GM19324 (cell line): ENCODE data around the gene PRRX2.
"Not testable (repeated sequence)": the region's sequence is repeated elsewhere in the genome, so short reads cannot be mapped to it uniquely, and the experiment has no call there.

Experiments
- ATAC-seq: cut with Tn5 transposase; IDR thresholded peaks from one replicate; pipeline ENCODE4 v1.9.1; 2021; ENCODE audit warnings: mild to moderate bottlenecking, moderate library complexity; ENCODE audit not compliant: unreplicated experiment, low FRiP score

The PRRX2 gene

DNA sequence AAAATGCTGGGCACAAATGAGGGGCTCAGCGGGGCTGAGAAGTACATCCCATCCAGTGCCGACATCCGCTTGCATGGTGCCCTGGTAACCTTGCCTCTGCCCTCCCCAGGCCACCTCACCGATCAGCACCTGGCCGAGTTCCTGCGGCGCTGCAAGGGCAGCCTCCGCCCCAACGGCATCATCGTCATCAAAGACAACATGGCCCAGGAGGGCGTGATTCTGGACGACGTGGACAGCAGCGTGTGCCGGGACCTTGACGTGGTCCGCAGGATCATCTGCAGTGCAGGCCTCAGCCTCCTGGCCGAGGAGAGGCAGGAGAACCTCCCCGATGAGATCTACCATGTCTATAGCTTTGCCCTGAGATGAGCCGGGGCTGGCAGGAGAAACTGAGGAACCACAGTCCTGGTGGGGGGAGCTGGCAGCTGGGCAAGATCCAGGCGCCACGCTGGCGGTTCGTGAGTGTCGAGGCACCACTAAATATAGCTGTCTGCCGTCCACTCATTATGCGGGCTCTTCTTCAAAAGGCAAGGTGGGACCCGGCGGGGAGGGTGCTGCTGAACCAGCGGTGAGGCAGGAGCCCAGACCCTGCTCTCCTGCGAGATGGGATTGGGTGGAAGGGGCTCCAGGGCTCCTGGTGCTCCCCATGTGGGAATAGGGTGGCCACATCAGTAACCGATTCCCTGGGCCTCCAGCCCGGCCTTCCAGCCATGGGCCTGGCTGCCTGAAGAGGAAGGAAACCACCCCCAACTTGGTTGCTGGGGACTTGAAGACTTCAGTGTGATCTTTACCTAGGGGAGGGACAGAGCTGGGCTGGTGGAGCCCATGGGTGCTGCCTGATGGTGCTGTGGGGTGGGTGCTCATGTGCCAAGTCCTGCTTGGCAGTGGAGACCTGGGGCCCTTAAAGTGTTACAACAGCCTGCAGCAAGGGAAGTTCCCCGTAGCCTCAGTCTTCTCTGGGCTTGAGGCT lies 30.1 kb upstream of the PRRX2 start:
- no peak for ATAC-seq

DNA sequence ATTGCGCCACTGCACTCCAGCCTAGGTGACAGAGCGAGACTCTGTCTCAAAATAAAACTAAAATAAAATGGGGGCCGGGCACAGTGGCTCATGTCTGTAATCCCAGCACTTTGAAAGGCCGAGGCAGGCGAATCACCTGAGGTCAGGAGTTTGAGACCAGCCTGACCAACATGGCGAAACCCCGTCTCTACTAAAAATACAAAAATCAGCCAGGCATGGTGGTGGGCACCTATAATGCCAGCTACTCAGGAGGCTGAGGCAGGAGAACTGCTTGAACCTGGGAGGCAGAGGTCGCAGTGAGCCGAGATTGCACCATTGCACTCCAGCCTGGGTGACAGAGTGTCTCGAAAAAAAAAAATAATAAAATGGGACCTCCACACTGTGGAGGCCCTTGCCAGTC lies 29.1 kb upstream of the PRRX2 start:
- not testable (repeated sequence) for ATAC-seq

- no peak for ATAC-seq
These were observed 28.3 kb upstream of the PRRX2 start for GRCh38 chr9:129637102-129637501.

DNA sequence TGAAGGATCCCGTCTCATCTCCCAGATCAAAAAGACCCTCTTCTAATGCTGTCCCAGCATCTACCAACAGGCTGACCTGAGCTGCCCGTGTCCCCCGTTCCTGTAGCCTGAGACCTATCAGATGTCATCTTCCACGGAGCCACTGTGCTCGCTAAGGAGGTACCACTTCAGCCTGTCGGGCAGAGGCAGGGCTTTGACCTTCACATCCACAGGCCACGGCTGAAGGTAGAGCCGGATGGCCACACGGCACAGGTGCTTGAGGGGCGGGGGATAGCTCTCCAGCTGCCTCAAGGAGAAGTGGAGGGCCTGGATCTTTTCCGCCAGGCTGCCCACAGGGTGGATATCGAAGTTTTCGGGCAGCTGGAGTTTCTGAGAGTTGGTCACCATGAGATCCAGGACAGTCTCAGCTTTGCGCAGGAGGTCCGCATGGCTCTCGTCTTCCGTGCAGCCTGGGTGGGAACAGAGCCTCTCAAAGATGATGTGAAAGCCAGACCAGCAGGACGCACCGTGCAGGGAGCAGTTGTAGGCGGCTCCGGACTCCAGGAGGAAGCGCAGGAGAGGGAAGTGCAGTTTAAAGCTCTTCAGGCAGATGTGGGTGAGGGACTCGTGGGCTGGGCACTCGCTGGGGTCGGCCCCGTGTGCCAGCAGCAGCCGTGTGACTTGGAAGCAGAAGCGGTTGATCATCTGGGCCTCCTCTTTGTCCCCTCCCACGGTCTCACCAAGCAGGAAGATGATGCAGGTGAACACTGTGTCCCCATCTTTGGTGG lies 27.6 kb upstream of the PRRX2 start:
- no peak for ATAC-seq

- no peak for ATAC-seq
These were observed 26.3 kb upstream of the PRRX2 start for GRCh38 chr9:129639034-129639630.

DNA sequence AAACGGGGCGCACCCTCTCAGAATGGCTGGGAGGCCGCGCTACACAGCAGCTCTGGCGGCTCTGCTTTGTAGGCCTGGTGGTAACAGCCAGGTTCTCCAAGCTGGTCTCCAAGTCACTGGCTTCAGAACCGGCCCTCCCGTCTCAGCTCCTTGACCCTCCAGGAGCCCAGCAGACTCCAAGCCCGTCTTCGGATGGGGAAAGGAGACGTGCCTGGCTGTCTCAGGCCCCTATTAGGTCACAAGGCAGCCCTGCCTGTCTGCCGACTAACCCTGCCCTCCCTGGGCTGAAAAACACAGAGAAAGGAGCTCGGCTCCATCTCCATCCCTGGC lies 25.7 kb upstream of the PRRX2 start:
- no peak for ATAC-seq

GRCh38 chr9:129640086-129640870 lies 25.2 kb upstream of the PRRX2 start:
- ATAC-seq = no peak

DNA sequence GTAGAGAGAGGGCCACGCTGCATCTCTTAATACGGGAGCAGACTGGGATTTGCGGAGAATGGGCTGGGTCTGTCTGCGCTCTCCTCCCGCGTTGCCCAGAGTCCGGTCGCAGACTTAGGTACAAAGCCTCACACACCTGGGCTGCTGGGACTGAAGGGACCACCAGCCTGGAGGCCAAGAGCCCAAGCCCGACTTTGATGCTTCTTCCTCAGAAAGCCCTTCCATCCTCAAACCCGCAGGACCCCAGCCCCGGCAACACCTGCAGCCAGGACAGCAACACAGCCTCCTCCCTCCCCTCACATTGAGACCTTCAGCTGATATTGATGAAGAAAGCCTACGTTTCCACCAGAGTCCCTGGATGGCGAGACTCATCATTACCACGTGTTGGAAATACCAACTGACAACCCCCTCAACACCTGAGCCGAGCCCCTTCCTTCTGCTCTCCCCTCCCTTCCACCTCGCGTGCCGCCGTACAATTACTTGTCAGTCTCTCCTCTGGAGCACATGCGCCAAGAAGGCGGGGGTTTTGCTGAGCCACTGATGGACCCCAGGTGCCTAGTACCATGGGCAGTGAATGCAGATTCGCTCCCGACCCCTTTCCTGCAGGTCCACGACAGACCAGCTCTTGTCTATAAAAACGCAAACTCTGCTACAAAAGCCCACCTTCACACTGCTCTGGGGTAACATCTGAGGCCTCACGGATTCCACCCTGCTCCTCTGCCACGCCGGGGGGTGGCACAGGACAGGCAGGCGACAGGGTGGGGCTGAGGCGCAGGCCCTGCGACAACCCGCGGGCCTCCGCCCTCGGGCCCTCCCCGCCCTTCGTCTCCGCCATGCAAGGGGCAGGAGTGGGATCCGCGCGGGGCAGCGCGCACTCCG lies 24.3 kb upstream of the PRRX2 start:
- no peak for ATAC-seq

DNA sequence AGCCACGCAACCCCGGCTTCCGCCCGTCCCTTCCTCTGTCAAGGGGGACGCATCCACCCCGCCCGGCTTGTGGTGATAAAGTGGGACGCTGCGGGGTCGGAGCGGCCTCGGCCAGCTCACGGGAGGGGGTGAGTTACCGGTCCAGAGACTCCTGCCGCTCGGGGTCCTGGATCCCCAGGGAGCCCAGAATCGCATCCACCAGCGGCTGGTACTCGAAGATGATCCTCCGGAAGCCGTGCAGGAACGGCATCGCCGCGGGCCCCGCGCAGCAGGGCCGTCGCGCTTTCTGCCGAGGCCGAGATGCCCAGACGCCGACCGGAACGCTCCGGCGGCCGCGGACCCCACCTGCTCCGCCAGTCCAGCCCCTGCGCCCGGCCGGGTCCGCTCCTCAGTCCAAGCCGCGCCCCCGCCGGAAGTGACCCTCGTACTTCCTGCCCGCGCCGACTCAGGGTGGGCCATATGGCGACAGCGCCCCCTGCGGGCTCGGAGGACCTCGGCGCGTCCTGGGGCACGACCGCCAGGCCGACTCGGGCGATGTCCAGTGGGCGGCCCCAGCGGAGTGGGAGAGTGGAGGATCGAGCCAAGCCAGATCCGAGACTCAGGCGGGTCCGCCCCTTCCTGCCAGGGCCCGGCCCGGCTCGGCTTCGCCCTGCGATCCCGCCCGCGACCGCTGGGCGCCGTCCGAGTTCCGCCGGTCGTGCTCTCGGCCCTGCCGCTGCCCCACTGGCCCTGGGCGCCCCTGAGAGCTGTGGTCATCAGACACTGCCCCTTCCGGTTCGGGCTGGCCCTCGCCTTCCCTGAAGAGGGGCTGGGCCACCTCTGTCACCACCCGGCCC lies 23.5 kb upstream of the PRRX2 start, which contains the start of gene ASB6:
Gene ASB6, minus strand, starts transcription at position 402 of the 836 bp plus-strand sequence. Its CDS starts 152 bp downstream, at position 250.
- peak; percentile 89 for ATAC-seq

DNA sequence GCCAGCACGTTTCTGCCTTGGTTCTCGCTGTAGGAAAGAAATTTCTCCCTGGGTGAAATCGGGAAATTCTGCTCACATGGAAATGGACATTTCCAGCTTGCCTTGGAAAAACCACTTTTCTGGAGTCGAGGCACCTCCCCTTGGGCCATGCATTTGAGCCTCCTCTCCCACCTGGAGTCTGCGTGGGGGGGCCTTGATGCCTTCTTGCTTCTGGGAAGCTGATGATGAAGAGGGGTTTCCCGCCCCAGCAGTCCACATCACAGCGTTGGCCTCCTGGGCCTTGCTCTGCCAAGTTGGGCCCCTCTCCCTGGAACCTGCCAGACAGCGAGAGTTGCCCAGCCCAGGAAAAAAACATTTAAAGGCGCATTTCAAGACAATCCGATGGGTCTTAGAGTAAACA lies 21.7 kb upstream of the PRRX2 start:
- no peak for ATAC-seq

GRCh38 chr9:129644365-129644764 lies 21.1 kb upstream of the PRRX2 start:
- no peak for ATAC-seq

DNA sequence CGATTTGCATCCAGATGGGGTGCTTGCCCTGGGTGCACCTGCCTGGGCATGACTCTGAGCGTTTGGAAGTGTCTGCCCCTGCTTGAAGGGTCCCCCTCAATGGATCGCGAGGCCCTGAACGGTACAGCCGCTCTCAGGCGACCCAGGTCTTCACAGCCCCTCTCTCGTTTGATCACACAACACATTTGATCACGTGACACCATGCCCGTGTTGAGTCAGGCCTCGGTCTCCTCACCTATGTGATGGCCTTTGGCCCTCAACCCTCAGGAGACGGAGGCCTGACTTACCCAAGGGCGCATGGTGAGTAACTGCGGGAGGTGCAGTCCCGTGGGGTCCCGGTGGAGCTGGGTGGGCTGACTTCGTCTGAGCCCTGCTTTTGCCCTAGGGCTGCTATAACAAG lies 20.5 kb upstream of the PRRX2 start:
- no peak for ATAC-seq

DNA sequence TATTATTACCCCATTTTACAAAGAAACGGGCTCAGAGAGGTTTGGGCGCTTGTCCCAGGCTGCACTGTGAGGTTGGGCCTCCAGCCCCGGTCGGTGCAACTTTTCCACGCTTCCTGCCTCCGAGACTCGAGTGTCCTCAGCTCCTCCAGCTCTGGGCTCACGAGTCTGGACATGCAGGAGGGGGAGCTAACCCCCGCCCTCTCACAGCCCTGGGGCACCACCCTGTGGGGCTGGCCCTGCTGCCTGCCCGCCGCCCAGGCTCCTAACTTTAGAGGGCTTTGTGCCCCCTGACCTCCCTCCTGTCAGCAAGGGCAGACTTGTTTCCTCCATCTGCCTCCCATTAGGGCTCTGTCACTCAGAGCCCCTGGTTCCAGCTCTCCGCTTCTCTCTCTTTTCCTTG lies 19.2 kb upstream of the PRRX2 start:
- ATAC-seq = no peak

DNA sequence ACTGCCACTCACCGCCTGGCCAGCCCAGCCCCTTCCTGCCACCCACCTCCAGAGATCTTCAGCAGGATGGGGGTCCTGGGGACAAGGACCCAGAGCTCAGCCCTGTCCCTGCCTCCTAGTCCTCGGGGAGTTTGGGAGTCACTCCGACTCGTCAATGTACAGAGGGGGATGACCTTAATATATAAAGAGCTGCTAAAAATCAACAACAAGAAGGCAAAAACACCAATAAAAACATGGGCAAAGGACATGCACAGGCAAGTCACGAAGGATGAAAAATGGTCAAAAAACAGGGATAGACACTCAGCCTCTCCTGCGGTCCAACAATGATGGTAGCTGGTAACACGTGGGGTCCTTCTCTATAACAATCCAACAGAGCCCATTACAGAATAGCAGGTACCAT lies 18.8 kb upstream of the PRRX2 start:
- no peak for ATAC-seq

DNA sequence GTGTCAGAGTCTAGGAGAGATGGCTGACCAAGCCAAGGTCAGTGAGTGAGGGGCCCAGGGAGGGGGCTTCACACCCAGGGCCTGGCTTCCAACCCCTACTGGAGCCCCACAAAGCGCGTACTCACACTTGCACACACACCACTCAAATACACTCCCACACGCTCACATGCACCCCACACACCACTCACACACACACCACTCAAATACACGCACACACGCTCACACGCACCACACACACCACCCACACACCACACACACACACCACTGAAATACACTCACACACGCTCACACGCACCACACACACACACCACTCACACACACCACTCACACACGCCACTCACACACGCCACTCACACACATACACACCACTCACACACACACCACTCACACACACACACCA lies 17.8 kb upstream of the PRRX2 start:
- no peak for ATAC-seq

- ATAC-seq = no peak
These were observed 17.2 kb upstream of the PRRX2 start for GRCh38 chr9:129648092-129648763.

DNA sequence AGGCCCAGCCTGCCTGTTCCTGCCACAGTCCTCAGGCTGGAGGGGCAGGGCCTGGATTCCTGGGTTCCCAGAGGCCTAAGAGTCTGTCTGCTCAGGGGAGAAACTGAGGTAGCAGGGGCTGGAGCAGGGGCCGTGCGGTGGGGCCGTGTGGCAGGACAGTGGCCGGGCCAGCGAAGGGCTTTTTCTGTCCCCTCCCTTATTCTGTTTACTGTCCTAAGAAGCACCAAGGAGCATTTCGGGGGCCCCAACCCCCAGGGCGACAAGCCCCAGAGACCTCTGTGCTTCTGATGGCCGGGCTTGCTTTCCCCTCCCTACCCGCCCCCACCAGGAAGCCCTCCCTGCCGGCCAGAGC lies 16.7 kb upstream of the PRRX2 start:
- ATAC-seq = no peak
